Measurements from ENCODE around the gene UBR1.

Gene UBR1

DNA sequence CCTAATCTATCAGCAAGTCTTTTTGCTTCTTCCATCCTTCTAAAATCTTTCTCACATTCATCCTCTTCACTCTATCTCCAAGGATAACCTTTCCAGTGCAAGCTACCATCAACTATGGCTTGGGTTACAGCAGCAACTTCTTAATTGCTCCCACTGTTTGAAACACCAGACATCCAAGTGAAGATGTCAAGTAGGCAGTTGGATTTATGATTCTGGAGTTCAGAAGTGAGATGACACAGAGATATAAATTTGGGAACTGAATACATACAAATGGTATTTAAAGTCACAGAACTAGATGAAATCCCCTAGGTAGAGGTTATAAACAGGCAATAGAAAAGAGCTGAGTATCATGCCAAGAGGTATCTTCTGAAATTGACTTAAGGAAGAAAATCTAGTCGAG is 3.7 kb downstream of the UBR1 start:
- H3K4me3 Mint-ChIP-seq = no peak overlapping the region
- ATAC-seq (replicated peaks) = no peak
- H3K36me3 Mint-ChIP-seq (ENCODE audit: insufficient read depth) = peaks cover 34% of the 10 kb centered on the region
- peak overlapping the region in 1 of 2 donors; percentile 15 for H3K27ac Mint-ChIP-seq
- H3K9me3 Mint-ChIP-seq = no peaks in the 10 kb centered on the region
- no peaks in the 10 kb centered on the region for H3K27me3 Mint-ChIP-seq
- DNase-seq = no peak
- peaks cover 51 to 62% of the 10 kb centered on the region in 2 donors for H3K4me1 Mint-ChIP-seq (ENCODE audit: low read depth in 2 of 2)

DNA sequence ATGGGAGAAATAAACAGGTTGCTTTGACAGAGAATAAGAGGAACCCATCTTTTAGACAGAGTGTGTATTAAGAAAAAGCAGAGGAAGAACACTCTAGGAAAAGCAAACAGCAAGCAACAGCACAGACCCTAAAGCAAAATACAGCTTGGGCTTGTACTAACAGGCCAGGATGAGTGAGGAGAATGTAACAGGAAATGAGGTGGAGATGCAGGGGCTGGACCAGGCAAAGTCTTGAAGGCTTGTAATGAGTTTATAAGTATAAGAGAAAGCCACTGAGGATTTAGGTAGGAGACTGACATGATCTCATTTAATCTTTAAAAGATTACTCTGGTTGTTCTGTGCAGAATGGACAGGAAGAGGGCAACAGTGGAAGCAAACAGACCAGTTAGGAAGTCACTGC is 4.9 kb downstream of the UBR1 start:
- Mint-ChIP-seq H3K27me3 (no peaks in the 10 kb centered on the region), H3K4me1 (ENCODE audit: low read depth in 2 of 2) (peaks cover 49 to 61% of the 10 kb centered on the region in 2 donors), H3K4me3 (peak overlapping the region; percentile 9), H3K36me3 (ENCODE audit: insufficient read depth) (peaks cover 36% of the 10 kb centered on the region), H3K9me3 (no peaks in the 10 kb centered on the region), H3K27ac (peak overlapping the region in 1 of 2 donors; percentile 56)
- DNase-seq (no peak), ATAC-seq (replicated peaks) (no peak)

GRCh38 chr15:43099105-43099845 is 6.6 kb downstream of the UBR1 start:
- no peaks in the 10 kb centered on the region for H3K27me3 Mint-ChIP-seq
- peaks cover 37% of the 10 kb centered on the region for H3K36me3 Mint-ChIP-seq (ENCODE audit: insufficient read depth)
- no peaks in the 10 kb centered on the region for H3K9me3 Mint-ChIP-seq
- DNase-seq (no peak), ATAC-seq (replicated peaks) (no peak)
- no peak overlapping the region for H3K27ac Mint-ChIP-seq
- peaks cover 50 to 65% of the 10 kb centered on the region in 2 donors for H3K4me1 Mint-ChIP-seq (ENCODE audit: low read depth in 2 of 2)
- H3K4me3 Mint-ChIP-seq = no peak overlapping the region

DNA sequence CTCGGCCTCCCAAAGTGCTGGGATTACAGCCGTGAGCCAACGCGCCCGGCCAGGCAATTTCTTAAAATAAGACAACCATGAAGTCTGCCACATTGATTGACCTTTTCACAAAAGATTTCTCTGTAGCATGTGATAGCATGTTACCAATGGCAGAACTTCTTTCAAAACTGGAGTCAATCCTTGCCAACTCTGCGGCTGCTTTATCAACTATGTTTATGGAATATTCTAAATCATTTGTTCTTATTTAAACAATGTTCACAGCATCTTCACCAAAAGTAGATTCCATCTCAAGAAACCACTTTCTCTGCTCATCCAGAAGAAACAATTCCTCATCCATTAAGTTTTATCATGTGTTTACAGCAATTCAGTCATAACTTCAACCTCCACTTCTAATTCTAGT is 9.4 kb downstream of the UBR1 start:
- ATAC-seq (replicated peaks) (no peak), DNase-seq (no peak)
- no peaks in the 10 kb centered on the region for H3K27me3 Mint-ChIP-seq
- H3K36me3 Mint-ChIP-seq (ENCODE audit: insufficient read depth) = peaks cover 58% of the 10 kb centered on the region
- H3K9me3 Mint-ChIP-seq = no peaks in the 10 kb centered on the region
- H3K4me1 Mint-ChIP-seq (ENCODE audit: low read depth in 2 of 2) = peaks cover 39 to 53% of the 10 kb centered on the region in 2 donors
- H3K4me3 Mint-ChIP-seq = no peak overlapping the region
- peak overlapping the region; percentile 29 to 65 for H3K27ac Mint-ChIP-seq

GRCh38 chr15:43095708-43096347 is 10.0 kb downstream of the UBR1 start:
- Mint-ChIP-seq H3K9me3 (no peaks in the 10 kb centered on the region), H3K4me1 (ENCODE audit: low read depth in 2 of 2) (peaks cover 33 to 47% of the 10 kb centered on the region in 2 donors), H3K27ac (peak overlapping the region; percentile 29 to 65), H3K4me3 (no peak overlapping the region), H3K27me3 (no peaks in the 10 kb centered on the region), H3K36me3 (ENCODE audit: insufficient read depth) (peaks cover 54% of the 10 kb centered on the region)
- DNase-seq (no peak), ATAC-seq (replicated peaks) (no peak)

GRCh38 chr15:43095243-43095642 is 10.6 kb downstream of the UBR1 start:
- H3K9me3 Mint-ChIP-seq = no peaks in the 10 kb centered on the region
- ATAC-seq (replicated peaks) (no peak), DNase-seq (no peak)
- H3K4me3 Mint-ChIP-seq = no peak overlapping the region
- peaks cover 29 to 43% of the 10 kb centered on the region in 2 donors for H3K4me1 Mint-ChIP-seq (ENCODE audit: low read depth in 2 of 2)
- no peaks in the 10 kb centered on the region for H3K27me3 Mint-ChIP-seq
- H3K27ac Mint-ChIP-seq = peak overlapping the region in 1 of 2 donors; percentile 29
- peaks cover 49% of the 10 kb centered on the region for H3K36me3 Mint-ChIP-seq (ENCODE audit: insufficient read depth)

GRCh38 chr15:43094416-43095030 is 11.3 kb downstream of the UBR1 start:
- Mint-ChIP-seq H3K27ac (peak overlapping the region in 1 of 2 donors; percentile 29), H3K4me1 (ENCODE audit: low read depth in 2 of 2) (peaks cover 30 to 44% of the 10 kb centered on the region in 2 donors), H3K4me3 (no peak overlapping the region), H3K27me3 (no peaks in the 10 kb centered on the region), H3K36me3 (ENCODE audit: insufficient read depth) (peaks cover 43% of the 10 kb centered on the region), H3K9me3 (no peaks in the 10 kb centered on the region)
- no peak for ATAC-seq (replicated peaks)
- DNase-seq = no peak

DNA sequence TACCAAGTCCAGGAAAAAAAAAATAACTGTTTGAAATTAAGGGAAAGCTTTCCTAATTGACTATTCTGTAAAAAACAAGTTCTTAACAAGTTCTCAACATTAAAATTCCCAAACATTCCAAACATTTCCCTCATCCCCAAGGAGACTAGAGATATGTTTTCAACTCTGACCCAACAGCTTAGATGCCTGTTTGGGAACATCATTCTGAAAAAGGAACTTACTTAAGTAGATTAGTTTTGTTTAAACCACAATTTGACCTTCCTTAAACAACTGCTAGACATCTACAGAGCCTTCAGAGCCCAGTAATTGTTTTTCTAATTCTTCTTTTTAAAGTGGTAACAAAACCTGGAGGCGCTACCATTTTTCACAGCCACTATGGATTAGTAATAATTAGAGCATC is 12.8 kb downstream of the UBR1 start:
- no peak overlapping the region for H3K4me3 Mint-ChIP-seq
- peaks cover 27 to 47% of the 10 kb centered on the region in 2 donors for H3K4me1 Mint-ChIP-seq (ENCODE audit: low read depth in 2 of 2)
- DNase-seq = no peak
- peaks cover 47% of the 10 kb centered on the region for H3K36me3 Mint-ChIP-seq (ENCODE audit: insufficient read depth)
- no peak for ATAC-seq (replicated peaks)
- peak overlapping the region in 1 of 2 donors; percentile 29 for H3K27ac Mint-ChIP-seq
- no peaks in the 10 kb centered on the region for H3K27me3 Mint-ChIP-seq
- no peaks in the 10 kb centered on the region for H3K9me3 Mint-ChIP-seq

DNA sequence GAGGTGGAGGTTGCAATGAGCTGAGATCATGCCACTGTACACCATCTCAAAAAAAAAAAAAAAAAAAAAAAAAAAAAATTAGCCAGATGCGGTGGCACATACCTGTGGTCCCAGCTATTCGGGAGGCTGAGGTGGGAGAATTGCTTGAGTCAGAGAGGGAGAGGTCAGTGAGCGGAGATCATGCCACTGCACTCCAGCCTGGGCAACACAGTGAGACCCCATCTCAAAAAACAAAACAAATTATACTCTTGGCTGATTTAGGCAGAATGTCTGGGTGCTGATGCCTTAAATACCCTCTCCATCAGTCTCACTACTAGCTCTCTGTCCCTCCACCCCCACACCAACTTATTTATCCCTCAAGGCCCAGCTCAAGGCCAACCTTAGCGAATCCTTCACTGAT is 14.0 kb downstream of the UBR1 start:
- peaks cover 21 to 45% of the 10 kb centered on the region in 2 donors for H3K4me1 Mint-ChIP-seq (ENCODE audit: low read depth in 2 of 2)
- H3K36me3 Mint-ChIP-seq (ENCODE audit: insufficient read depth) = peaks cover 45% of the 10 kb centered on the region
- H3K9me3 Mint-ChIP-seq = no peaks in the 10 kb centered on the region
- H3K27ac Mint-ChIP-seq = peak overlapping the region; percentile 23 to 64
- no peaks in the 10 kb centered on the region for H3K27me3 Mint-ChIP-seq
- ATAC-seq (replicated peaks) = no peak
- no peak overlapping the region for H3K4me3 Mint-ChIP-seq
- DNase-seq = no peak

- Mint-ChIP-seq H3K27ac (peak overlapping the region; percentile 38 to 87), H3K4me1 (ENCODE audit: low read depth in 2 of 2) (peaks cover 13 to 35% of the 10 kb centered on the region in 2 donors), H3K27me3 (no peaks in the 10 kb centered on the region), H3K9me3 (no peaks in the 10 kb centered on the region), H3K36me3 (ENCODE audit: insufficient read depth) (peaks cover 46% of the 10 kb centered on the region), H3K4me3 (no peak overlapping the region)
- DNase-seq (no peak), ATAC-seq (replicated peaks) (no peak)
Measured at GRCh38 chr15:43086551-43086950, 19.3 kb downstream of the UBR1 start.

- Mint-ChIP-seq H3K4me3 (no peak overlapping the region), H3K4me1 (ENCODE audit: low read depth in 2 of 2) (peaks cover 13 to 35% of the 10 kb centered on the region in 2 donors), H3K36me3 (ENCODE audit: insufficient read depth) (peaks cover 50% of the 10 kb centered on the region), H3K9me3 (no peaks in the 10 kb centered on the region), H3K27ac (peak overlapping the region; percentile 38 to 87), H3K27me3 (no peaks in the 10 kb centered on the region)
- ATAC-seq (replicated peaks) = no peak
- no peak for DNase-seq
Measured at GRCh38 chr15:43085921-43086320, 19.9 kb downstream of the UBR1 start.

DNA sequence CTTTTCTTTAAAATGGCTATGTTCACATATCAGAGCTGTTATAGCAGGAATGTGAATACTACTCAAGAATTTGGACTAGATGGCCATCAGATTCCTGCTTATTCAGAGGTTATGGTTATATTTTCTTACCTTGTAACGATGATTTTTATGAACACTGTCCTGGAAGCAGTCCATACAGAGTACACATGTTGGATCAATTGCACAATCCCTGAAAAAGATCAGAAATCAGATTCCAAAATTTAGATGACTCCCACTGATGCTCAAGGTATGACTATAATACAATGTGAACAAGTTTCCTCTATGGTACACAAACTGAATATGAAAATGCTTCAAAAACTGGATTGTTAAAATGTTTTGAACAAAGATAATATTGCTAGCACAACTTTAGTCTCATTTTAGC is 23.3 kb downstream of the UBR1 start:
- ATAC-seq (replicated peaks) (no peak), DNase-seq (no peak)
- H3K9me3 Mint-ChIP-seq = no peaks in the 10 kb centered on the region
- H3K4me1 Mint-ChIP-seq (ENCODE audit: low read depth in 2 of 2) = peaks cover 9 to 43% of the 10 kb centered on the region in 2 donors
- H3K27ac Mint-ChIP-seq = peak overlapping the region in 1 of 2 donors; percentile 17
- no peak overlapping the region for H3K4me3 Mint-ChIP-seq
- peaks cover 54% of the 10 kb centered on the region for H3K36me3 Mint-ChIP-seq (ENCODE audit: insufficient read depth)
- no peaks in the 10 kb centered on the region for H3K27me3 Mint-ChIP-seq

DNA sequence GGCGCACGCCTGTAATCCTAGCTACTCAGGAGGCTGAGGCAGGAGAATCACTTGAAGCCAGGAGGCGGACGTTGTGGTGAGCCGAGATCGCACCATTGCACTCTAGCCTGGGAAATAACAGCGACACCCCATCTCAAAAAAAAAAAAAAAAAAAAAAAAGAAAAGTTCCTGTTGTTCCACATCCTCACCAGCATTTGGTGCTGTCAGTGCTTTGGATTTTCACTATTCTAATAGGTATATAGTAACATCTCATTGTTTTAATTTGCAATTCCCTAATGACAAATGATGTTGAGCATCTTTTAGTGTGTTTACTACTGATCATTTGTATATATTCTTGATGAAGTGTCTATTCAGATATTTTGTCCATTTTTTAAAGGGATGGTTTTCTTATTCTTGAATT is 24.6 kb downstream of the UBR1 start:
- H3K4me1 Mint-ChIP-seq (ENCODE audit: low read depth in 2 of 2) = peaks cover 6 to 34% of the 10 kb centered on the region in 2 donors
- H3K4me3 Mint-ChIP-seq = no peak overlapping the region
- no peak for ATAC-seq (replicated peaks)
- H3K9me3 Mint-ChIP-seq = no peaks in the 10 kb centered on the region
- H3K27ac Mint-ChIP-seq = no peak overlapping the region
- DNase-seq = no peak
- H3K36me3 Mint-ChIP-seq (ENCODE audit: insufficient read depth) = peaks cover 51% of the 10 kb centered on the region
- H3K27me3 Mint-ChIP-seq = no peaks in the 10 kb centered on the region

GRCh38 chr15:43071451-43071850 is 34.4 kb downstream of the UBR1 start:
- ATAC-seq (replicated peaks) (no peak), DNase-seq (no peak)
- H3K4me3 Mint-ChIP-seq = no peak overlapping the region
- H3K4me1 Mint-ChIP-seq (ENCODE audit: low read depth in 2 of 2) = no peaks in the 10 kb centered on the region
- H3K27me3 Mint-ChIP-seq = no peaks in the 10 kb centered on the region
- no peaks in the 10 kb centered on the region for H3K9me3 Mint-ChIP-seq
- peak overlapping the region in 1 of 2 donors; percentile 7 for H3K27ac Mint-ChIP-seq
- peaks cover 86% of the 10 kb centered on the region for H3K36me3 Mint-ChIP-seq (ENCODE audit: insufficient read depth)
